GM18909 (cell line): ENCODE results near the gene ARMC5.
A peak's percentile ranks its signal among the peaks of the same experiment; 100 is the strongest.
"Not testable (repeated sequence)": the region's sequence is repeated elsewhere in the genome, so short reads cannot be mapped to it uniquely, and the experiment has no call there.

Source experiments
- ATAC-seq: cut with Tn5 transposase; IDR thresholded peaks from one replicate; pipeline ENCODE4 v1.9.1; 2021; ENCODE audit warnings: mild to moderate bottlenecking; ENCODE audit not compliant: unreplicated experiment, poor library complexity

ARMC5 gene

DNA sequence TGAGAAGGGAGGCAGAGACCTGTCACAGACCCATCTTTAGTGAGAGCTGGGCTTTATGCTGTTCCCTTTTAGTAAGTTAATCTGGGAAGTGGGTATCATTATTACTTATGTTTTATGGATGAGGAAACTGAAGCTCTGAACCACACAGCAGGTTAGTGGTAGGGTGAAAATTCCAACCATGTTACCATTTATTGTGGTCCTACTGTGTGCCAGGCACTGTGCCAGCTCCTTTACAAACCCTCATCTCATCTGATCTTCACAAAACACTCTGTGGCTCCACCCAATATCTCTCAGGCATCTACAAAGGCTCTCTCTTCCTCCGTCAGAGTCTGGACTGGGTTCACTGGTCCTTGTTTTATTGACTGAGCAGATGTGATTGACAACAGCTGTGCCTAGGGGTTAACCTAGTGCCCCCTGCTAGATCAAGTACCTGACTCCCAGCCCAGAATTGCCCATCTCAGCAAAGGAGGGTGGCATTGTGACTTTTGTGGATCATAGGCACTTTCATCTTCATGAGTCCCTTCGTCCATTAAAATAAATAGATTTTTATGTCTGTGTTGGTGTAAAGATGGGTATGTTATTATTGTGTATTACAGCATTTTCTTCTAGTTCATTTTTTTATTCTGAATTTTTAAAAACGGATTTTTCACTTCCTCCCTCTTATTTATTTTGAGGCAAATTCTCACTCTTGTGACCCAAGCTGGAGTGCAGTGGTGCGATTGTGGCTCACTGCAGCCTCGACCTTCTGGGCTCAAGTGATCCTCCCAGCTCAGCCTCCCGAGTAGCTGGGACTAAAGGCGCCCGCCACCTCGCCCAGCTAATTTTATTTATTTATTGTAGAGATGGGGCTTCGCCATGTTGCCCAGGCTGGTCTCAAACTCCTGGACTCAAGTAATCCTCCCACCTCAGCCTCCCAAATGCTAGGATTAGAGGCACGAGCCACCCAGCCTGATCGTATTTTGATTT is 15.8 kb downstream of the ARMC5 start:
- no peak for ATAC-seq

DNA sequence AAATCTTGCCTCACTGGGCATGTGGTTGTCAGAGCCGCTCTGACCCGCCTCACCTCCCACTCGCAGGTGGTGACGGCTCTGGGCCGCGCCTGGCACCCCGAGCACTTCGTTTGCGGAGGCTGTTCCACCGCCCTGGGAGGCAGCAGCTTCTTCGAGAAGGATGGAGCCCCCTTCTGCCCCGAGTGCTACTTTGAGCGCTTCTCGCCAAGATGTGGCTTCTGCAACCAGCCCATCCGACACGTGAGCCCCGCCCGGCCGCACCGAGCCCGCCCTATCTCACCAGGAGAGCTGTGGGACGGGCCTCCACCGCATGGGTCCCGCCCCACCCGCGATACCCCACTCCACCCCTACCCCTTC is 16.6 kb downstream of the ARMC5 start:
- no peak for ATAC-seq

DNA sequence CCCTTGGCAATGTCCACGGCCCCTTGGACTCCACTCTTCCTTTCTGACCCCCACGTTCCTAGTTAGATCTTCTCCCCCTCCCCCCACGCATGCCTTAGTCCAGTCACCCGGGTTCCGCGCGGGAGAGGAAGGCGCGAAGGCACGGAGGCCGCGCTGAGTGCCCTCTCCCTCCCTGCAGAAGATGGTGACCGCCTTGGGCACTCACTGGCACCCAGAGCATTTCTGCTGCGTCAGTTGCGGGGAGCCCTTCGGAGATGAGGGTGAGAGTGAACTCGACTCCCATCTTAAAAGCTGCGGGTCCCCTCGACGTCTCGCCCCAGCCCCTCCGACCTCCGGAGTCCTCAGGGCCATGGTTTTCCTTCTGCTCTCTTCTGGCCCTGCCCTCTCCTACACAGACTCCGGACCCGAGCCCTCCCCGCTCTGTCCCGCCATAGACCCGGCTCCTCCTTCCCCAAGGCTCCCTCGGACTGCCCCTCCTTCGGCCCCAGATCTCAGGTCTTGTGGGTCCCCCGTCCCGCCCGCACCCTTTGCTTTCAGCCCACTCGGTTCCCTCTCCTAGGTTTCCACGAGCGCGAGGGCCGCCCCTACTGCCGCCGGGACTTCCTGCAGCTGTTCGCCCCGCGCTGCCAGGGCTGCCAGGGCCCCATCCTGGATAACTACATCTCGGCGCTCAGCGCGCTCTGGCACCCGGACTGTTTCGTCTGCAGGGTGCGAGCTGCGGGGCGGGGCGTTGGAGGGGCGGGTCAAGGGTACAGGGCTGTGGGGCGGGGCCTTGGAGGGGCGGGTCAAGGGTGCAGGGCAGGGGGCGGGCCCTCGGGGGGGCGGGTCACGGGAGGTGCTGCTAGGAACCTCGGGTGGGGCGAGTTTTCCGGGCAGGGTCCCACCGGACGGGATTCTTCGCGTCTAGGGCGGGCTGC is 17.3 kb downstream of the ARMC5 start:
- ATAC-seq, result no peak

DNA sequence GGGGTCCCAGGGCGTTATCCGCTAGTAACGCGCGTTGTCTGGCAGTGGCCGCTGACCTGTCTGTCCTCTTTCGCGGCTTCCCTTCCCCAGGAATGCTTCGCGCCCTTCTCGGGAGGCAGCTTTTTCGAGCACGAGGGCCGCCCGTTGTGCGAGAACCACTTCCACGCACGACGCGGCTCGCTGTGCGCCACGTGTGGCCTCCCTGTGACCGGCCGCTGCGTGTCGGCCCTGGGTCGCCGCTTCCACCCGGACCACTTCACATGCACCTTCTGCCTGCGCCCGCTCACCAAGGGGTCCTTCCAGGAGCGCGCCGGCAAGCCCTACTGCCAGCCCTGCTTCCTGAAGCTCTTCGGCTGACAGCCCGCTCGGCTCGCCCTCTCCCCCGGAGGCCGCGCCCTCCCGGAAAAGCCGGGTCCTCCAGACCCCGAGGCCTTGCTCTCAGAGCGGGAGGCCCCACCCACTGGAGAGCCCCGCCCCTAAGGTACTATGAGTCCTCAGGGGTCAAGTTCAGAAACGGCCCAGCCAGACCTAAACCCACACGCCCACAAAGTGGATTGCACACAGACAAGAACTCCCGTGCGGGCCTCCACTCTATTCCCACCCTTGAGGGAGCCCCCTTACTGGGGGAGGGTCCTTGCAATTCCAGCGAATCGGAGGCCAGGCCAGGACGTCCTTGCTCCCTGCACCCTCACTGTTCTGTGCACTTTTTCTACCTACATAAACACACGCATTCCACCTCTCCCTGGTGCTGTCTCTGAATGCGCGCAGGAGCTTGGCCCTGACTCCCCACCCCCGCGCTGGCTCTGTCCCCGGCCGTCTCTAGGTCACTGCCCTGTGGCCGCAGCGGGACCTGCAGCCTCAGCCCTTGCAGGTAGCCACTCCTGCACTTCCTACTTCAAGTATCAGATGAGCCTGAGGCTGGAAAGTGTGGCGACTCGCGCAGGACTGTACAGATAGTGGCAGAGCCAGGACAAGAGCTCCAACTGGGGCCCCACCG is 18.2 kb downstream of the ARMC5 start:
- no peak for ATAC-seq

DNA sequence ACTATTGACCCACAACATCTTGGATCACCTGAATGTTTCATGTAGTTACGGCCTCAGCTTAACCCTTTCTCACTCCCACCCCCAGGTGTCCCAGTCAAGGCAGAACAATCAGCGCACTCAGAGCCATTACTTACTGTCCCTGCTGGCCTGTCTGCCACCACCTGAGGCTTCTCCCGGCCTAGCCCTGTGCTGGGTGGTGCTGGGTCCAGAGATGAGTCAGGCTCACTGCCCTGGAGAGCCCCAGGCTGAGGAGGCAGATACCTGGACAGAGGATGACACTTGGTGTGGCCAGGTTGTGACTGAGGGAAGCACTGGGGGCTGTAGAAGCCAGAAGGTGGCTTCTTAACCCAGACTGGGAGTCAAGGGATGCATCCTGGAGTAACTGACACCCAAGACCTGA is 19.7 kb downstream of the ARMC5 start:
- ATAC-seq, result no peak

DNA sequence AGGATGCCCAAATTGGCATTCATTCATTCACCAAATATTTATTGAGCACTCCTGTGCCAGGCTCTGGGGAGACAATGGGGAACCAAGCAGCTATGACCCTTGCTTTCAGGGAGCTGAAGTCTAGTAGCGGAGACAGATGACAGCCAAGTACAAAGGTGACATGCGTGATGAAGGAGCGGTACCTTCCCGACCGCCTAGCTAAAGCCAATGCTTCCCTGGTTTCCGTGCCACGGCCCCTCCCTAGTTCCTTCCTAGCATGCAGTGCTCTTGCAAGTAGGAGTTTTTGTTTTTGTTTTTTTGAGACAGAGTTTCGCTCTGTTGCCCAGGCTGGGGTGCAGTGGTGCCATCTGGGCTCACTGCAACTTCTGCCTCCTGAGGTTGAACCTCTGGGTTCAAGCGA is 20.4 kb downstream of the ARMC5 start:
- ATAC-seq, result no peak

DNA sequence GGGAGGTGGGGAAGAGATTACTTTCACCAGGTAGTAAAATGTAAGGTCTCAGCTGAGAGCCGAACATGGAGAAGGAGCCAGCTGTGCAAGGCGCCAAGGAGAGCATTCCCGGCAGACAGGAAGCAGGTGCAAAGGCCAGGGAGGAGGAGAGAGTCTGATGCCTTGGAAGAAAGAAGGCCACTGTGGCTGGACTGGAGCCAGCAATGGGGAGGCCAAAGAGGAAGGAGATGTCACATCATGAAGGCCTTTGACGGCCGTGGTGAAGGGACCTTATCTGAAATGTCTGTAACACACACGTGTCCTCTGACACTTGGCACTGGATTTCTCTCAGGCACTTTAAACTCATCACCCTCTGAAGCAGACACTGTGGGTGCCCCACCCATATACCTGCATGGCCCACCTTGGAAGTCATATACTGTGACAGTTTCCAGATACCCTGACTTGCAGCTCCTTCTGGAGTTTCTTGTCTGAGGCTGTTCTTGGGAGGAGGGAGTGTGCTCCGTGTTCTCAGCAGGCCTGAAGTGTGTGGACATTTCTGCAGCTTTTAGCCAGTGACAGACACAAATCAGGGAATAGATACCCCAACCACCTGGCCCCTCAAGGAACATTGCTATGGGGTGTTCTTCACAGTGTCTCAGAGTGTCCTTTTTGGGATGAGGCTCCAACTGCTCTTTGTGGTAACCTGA is 21.7 kb downstream of the ARMC5 start:
- ATAC-seq, result no peak

DNA sequence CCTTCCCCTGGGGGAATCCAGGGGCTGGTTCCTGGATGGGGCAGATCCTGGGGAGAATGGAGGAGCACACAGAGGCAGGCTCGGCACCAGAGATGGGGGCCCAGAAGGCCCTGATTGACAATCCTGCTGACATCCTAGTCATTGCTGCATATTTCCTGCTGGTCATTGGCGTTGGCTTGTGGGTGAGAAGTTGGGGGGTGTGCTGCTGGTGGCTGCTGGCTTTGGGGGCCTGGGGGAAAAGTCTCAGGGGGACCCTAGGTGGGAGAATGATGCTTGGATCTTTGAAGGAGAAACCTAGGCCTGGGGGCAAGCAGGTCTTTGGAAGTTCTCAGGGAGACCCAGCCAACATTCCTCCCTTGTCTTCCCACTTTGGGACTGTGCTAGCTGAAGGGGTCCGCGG is 23.8 kb downstream of the ARMC5 start, which contains the start of gene SLC5A2:
Gene SLC5A2 (plus strand): TSS at position 43 of the 400 bp plus-strand sequence. CDS start 14 bp downstream, at position 57.
- ATAC-seq, result no peak

DNA sequence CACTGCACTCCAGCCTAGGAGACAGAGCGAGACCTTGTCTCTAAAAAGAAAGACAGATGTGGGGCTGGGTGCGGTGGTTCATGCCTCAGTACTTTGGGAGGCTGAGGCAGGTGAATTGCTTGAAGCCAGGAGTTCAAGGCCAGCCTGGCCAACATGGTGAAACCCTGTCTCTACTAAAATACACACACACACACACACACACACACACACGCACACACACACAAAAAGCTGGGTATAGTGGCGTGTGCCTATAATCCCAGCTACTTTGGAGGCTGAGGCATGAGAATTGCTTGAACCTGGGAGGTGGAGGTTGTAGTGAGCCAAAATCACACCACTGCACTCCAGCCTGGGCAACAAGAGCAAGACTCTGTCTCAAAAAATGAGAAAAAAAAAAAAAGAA is 24.7 kb downstream of the ARMC5 start:
- ATAC-seq, result not testable (repeated sequence)

DNA sequence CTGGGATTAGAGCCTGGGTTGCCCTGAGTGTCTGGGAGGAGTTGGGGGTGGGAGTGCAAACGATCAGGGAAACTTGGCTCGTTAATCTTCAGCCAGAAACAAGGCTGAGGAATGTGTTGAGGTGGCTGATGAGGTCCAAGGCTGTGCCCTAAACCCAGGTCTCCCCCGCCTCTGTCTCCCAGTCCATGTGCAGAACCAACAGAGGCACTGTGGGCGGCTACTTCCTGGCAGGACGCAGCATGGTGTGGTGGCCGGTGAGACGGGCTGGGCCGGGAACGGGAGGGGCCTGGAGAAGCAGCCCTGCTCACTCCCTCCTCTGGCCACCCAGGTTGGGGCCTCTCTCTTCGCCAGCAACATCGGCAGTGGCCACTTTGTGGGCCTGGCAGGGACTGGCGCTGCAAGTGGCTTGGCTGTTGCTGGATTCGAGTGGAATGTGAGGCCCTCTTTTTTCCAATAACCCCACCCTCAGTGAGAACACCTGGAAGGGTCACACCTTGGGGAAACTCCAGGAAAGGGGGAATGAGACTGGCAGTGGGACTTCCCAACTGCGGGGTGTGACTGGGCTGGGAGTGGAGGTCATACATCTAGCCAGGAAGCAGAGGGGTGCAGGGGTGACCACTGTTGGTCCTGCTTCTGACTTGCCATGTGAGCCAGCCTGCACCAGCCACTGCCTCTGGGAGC is 25.3 kb downstream of the ARMC5 start:
- ATAC-seq, result no peak

DNA sequence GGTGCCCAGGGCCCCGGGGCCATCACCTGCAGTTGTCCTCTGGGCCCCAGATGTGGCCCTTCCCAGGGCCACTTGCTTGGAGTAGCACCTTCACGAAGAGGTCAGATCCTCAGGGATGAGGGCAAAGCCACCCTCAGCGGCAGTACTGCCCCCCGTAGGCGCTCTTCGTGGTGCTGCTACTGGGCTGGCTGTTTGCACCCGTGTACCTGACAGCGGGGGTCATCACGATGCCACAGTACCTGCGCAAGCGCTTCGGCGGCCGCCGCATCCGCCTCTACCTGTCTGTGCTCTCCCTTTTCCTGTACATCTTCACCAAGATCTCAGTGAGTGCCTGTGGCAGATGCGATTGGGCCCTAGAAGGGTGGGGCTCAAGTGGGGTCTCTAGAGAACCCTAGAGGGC is 26.3 kb downstream of the ARMC5 start:
- no peak for ATAC-seq

DNA sequence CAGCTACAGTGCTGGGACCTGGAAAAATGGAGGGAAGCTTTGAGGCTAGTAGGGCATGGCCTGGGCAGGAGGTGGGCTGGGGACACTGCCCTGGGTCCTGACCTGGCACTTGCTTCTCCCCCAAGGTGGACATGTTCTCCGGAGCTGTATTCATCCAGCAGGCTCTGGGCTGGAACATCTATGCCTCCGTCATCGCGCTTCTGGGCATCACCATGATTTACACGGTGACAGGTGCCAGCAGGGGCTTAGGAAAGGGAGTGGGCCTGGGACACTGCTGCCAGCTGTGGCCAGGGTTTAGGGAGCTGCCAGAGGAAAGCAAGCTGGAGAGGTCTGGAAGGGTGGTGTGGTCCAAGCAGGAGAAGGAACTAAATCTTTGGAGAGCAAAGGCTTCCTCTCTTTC is 26.7 kb downstream of the ARMC5 start:
- no peak for ATAC-seq

DNA sequence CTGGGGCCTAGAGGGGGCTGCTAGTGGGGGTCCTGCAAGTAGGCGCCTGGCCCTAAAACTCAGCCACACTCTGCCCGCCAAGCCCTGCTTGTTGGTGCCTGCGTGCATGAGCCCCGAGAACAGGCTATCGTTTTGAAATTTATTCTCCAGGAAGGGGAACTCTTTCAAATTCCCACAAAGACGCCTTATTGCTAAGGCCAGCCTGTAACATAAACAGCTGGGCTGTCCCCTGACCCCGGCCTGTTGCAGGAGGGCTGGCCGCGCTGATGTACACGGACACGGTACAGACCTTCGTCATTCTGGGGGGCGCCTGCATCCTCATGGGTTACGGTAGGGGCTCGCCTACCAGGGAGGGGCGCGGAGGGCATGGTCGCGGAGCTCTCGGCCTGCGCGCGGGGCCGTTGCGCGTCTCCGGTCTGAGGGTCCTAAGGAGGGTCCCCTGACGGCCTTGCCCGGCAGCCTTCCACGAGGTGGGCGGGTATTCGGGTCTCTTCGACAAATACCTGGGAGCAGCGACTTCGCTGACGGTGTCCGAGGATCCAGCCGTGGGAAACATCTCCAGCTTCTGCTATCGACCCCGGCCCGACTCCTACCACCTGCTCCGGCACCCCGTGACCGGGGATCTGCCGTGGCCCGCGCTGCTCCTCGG is 27.9 kb downstream of the ARMC5 start:
- ATAC-seq, result peak; percentile 13

DNA sequence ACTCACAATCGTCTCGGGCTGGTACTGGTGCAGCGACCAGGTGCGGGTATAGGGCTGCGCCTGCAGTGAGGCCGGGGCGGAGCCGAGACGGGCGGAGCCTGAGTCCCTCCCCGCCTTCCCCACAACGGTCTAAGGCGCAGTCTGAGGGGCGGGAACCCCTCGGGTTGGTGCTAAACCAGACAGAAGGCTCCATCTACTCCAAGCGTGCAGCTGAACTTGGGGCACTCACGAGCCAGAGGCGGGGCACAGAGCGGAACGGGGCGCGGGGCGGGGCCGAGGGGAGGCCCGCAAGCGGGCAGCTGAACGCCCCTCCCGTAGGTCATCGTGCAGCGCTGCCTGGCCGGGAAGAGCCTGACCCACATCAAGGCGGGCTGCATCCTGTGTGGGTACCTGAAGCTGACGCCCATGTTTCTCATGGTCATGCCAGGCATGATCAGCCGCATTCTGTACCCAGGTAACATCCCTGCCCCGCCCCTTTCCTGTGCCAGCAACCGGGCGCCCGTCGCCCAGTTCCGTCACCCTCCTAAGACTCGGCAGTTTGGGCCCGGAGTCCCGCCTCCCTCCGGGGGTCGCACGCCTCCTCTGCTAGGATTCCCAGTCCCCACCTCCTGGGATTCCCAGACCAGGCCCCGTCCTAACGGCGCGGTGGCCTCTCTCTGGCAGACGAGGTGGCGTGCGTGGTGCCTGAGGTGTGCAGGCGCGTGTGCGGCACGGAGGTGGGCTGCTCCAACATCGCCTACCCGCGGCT is 28.6 kb downstream of the ARMC5 start:
- peak; percentile 90 for ATAC-seq

DNA sequence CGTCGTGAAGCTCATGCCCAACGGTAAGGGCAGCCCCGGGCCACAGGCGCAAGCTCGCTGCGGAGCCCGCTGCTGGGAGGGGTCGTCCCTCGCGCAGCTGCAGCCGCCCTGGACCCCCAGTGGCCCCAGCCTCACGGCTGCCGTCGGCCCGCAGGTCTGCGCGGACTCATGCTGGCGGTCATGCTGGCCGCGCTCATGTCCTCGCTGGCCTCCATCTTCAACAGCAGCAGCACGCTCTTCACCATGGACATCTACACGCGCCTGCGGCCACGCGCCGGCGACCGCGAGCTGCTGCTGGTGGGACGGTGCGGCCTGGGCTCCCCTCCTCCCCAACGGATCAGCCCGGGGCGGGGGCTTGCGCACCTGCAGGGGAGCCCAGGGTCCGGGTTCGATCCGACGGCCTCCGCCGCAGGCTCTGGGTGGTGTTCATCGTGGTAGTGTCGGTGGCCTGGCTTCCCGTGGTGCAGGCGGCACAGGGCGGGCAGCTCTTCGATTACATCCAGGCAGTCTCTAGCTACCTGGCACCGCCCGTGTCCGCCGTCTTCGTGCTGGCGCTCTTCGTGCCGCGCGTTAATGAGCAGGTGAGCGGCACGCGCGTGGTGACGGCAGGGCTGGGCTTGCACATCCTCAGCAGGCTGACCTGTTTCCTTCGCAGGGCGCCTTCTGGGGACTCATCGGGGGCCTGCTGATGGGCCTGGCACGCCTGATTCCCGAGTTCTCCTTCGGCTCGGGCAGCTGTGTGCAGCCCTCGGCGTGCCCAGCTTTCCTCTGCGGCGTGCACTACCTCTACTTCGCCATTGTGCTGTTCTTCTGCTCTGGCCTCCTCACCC is 29.4 kb downstream of the ARMC5 start:
- no peak for ATAC-seq

DNA sequence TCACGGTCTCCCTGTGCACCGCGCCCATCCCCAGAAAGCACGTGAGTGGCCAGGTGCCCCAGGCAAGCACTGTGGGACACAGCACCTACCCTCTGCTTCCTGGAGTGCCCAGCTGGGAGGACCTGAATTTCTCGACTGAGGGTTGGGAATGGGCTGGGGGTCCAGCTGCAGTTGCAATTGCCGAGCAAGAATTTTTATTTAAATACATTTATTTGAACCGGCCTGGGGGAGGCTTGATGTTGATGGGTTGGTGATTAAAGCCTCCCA is 29.9 kb downstream of the ARMC5 start:
- no peak for ATAC-seq
